Prostate gland (tissue), 2 donors: ENCODE results near the gene NUDT22. TPM values are rescaled to one million over a fixed set of nuclear protein-coding genes. Genes with fewer than 3 reads are reported as not detected.

Source experiments
- DNase-seq: peaks from one replicate; pipeline ENCODE4 v3.0.0-alpha.2; 2019; ENCODE audit warnings: low spot score
- H3K27ac ChIP-seq, 2 donors: fragments of 200-600 bp; sonication (generic); 2 replicates each; pipeline ENCODE4 v1.5.1; 2017 to 2019
- H3K27me3 ChIP-seq: fragments of 200-600 bp; sonication (generic); replicated peaks from 2 replicates; pipeline ENCODE4 v1.5.1; 2019; ENCODE audit not compliant: insufficient read depth
- H3K36me3 ChIP-seq, 2 donors: fragments of 200-600 bp; sonication (generic); 1 replicate in 1 of 2; 2 replicates in 1 of 2; pipeline versions ENCODE4 v1.5.1 to v1.8.1; 2017 to 2019
- H3K4me1 ChIP-seq: fragments of 200-600 bp; sonication (generic); replicated peaks from 2 replicates; pipeline ENCODE4 v1.5.1; 2019
- H3K4me3 ChIP-seq, 2 donors: fragments of 200-600 bp; sonication (generic); 2 replicates each; pipeline ENCODE4 v1.5.1; 2017 to 2019
- H3K9me3 ChIP-seq: fragments of 200-600 bp; sonication (generic); 2 replicates; pipeline ENCODE4 v1.5.1; 2017
- POLR2A ChIP-seq: fragments of 450-650 bp; IDR thresholded peaks from one replicate; pipeline ENCODE4 v1.6.1; 2016; ENCODE audit warnings: antibody characterized with exemption, mild to moderate bottlenecking
- POLR2AphosphoS5 ChIP-seq: sonication (generic); formaldehyde crosslinking; IDR thresholded peaks from one replicate; pipeline ENCODE4 v1.6.1; 2017; ENCODE audit warnings: antibody characterized with exemption
- WGBS: methylation state at CpG from one replicate; pipeline ENCODE4 v1.1.5; 2018; 5-methylcytosine and 5-hydroxymethylcytosine counted together
- intact Hi-C: fragments of 100-400 bp; cut with DNase I; formaldehyde crosslinking; loops from one replicate; pipeline ENCODE4 v1.14.2; 2022
- total RNA-seq, 2 donors: library from RNA; depleted of rRNA; stranded (reverse); fragments of >200 nt; gene quantifications; one replicate each; pipeline ENCODE4 v1.1.0, GENCODE V29; 2016
- TF ChIP-seq, protein P1 (sequence below), 4 experiments: fragments of 200-600 bp in 2 of 4; fragments of 450-650 bp in 2 of 4; sonication (generic) in 2 of 4; IDR thresholded peaks; 1 replicate in 3 of 4; 2 replicates in 1 of 4; pipeline ENCODE4 v1.5.1; 2016 to 2019; ENCODE audit warnings: antibody characterized with exemption in 4 of 4, mild to moderate bottlenecking in 2 of 4, moderate library complexity in 2 of 4

Gene NUDT22
- total RNA-seq, 2 donors from 2014 or later: 89.5 to 90.8 TPM

DNA sequence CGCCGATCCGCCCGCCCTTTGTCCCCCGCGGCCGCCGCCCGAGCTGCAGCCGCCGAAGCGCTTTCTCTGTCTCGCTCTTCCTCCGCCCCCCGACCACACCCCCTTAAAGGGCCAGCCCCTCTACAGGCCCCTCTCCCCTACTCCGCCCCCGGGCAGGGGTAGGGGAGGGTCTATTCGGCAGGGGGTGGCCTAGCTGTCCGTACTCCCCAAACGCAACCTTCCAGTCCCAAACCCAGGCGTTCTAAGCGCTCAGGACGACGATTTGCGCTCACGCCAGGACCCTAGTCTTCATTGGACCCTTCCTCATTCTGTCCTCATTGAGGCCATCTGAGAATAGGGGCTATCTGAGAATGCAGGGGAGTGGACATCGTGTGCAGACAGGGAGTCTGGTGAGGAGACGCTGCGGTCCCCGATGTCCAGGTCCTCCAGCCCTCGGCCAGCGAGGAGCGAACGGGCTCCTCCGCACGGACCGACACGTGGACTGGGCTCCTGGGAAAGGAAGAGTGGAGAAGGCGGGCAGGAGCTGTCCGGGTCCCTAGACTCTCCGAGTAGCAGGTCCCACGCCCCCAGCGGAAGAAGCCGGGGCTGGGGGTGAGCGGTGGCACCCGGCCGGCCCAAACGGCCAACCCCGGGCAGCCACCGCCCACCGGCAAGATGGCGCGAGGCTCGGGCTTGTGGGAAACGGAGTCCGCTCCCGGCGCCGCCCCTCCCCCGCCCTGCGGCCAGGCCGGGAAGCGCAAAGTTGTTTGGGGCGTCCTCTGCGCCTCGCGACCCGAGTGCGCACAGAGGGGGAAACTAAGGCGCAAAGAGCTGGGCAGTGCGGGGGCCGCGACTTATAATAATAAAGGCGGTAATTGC is 21.0 kb downstream of the NUDT22 start, which contains the start of gene PPP1R14B:
Gene PPP1R14B, minus strand, starts transcription at position 73 of the 858 bp plus-strand sequence. CDS start 270 bp downstream, outside the sequence.
- 1% methylated on average over 51 of the region's 74 CpGs for WGBS
- intact Hi-C loops: no loop called here
- H3K4me3 ChIP-seq: peak within 1 kb of the TSS; percentile 47 to 52
- no peaks in the 10 kb centered on the region for H3K36me3 ChIP-seq
- H3K4me1 ChIP-seq: peaks cover 15% of the 10 kb centered on the region
- peak within 1 kb of the TSS; percentile 82 to 84 for H3K27ac ChIP-seq
- peak; percentile 83 for DNase-seq
- TF ChIP-seq, protein P1, sequence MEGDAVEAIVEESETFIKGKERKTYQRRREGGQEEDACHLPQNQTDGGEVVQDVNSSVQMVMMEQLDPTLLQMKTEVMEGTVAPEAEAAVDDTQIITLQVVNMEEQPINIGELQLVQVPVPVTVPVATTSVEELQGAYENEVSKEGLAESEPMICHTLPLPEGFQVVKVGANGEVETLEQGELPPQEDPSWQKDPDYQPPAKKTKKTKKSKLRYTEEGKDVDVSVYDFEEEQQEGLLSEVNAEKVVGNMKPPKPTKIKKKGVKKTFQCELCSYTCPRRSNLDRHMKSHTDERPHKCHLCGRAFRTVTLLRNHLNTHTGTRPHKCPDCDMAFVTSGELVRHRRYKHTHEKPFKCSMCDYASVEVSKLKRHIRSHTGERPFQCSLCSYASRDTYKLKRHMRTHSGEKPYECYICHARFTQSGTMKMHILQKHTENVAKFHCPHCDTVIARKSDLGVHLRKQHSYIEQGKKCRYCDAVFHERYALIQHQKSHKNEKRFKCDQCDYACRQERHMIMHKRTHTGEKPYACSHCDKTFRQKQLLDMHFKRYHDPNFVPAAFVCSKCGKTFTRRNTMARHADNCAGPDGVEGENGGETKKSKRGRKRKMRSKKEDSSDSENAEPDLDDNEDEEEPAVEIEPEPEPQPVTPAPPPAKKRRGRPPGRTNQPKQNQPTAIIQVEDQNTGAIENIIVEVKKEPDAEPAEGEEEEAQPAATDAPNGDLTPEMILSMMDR (IDR thresholded peaks at IDR 0.05): peak in 3 of 4 experiments; percentile 9 to 51 (median 33)
- TF ChIP-seq POLR2AphosphoS5 (peak; percentile 67), POLR2A (peak; percentile 33)
- no peaks in the 10 kb centered on the region for H3K9me3 ChIP-seq
- no peaks in the 10 kb centered on the region for H3K27me3 ChIP-seq

GRCh38 chr11:64247729-64248531 is 21.9 kb downstream of the NUDT22 start:
- no peak for DNase-seq
- peaks cover 20% of the 10 kb centered on the region for H3K4me1 ChIP-seq
- intact Hi-C loops: no loop called here
- peak overlapping the region; percentile 82 to 84 for H3K27ac ChIP-seq
- no peaks in the 10 kb centered on the region for H3K36me3 ChIP-seq
- peak overlapping the region; percentile 47 to 52 for H3K4me3 ChIP-seq
- no peaks in the 10 kb centered on the region for H3K9me3 ChIP-seq
- no peaks in the 10 kb centered on the region for H3K27me3 ChIP-seq
- WGBS: 41% methylated on average over 31 of the region's 31 CpGs
- TF ChIP-seq, protein P1 (IDR thresholded peaks at IDR 0.05): no peak
- TF ChIP-seq POLR2A (no peak), POLR2AphosphoS5 (no peak)

DNA sequence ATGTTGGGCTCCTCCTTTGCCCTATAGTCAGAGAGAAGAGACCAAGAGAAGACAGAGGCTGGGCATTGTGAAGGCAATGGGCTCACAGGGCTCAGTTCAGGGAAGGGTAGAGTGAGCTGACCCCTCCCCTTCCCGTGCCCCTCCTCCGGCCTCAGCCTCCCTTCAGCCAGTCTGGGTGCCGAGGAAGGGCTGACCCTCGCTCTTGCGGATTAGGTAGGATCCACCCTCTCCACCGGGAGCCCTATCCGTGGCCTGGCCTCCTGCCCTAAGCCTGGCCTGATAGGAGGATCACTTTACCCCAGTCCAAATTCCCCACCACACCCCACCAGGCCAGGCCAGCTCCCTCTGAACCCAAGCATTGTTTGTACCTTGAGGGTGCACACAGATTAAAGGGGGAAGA is 22.5 kb downstream of the NUDT22 start:
- Histone ChIP-seq H3K27ac (no peak overlapping the region), H3K9me3 (no peaks in the 10 kb centered on the region), H3K27me3 (no peaks in the 10 kb centered on the region), H3K36me3 (no peaks in the 10 kb centered on the region), H3K4me3 (no peak overlapping the region), H3K4me1 (peaks cover 22% of the 10 kb centered on the region)
- TF ChIP-seq POLR2A (no peak), POLR2AphosphoS5 (no peak)
- TF ChIP-seq, protein P1 (IDR thresholded peaks at IDR 0.05): no peak
- 72% methylated on average over 6 of the region's 7 CpGs for WGBS
- intact Hi-C loops: no loop called here
- DNase-seq: no peak

GRCh38 chr11:64249038-64249437 is 23.0 kb downstream of the NUDT22 start:
- TF ChIP-seq, protein P1 (IDR thresholded peaks at IDR 0.05): no peak
- TF ChIP-seq POLR2A (no peak), POLR2AphosphoS5 (no peak)
- 97% methylated on average over 4 of the region's 4 CpGs for WGBS
- DNase-seq: no peak
- H3K27ac ChIP-seq: no peak overlapping the region
- no peaks in the 10 kb centered on the region for H3K36me3 ChIP-seq
- H3K9me3 ChIP-seq: no peaks in the 10 kb centered on the region
- intact Hi-C loops: no loop called here
- no peaks in the 10 kb centered on the region for H3K27me3 ChIP-seq
- H3K4me1 ChIP-seq: peaks cover 22% of the 10 kb centered on the region
- no peak overlapping the region for H3K4me3 ChIP-seq
